NK-92 (cell line): Measurements from ENCODE around the gene ETDC.

Experiments used
- DNase-seq: peaks from one replicate; lab custom pipeline; 2025; ENCODE audit not compliant: unreplicated experiment; lab: John Stamatoyannopoulos, UW

ETDC gene

GRCh38 chrX:135345107-135345589 lies 35.9 kb downstream of the ETDC start:
- DNase-seq, result no peak

DNA sequence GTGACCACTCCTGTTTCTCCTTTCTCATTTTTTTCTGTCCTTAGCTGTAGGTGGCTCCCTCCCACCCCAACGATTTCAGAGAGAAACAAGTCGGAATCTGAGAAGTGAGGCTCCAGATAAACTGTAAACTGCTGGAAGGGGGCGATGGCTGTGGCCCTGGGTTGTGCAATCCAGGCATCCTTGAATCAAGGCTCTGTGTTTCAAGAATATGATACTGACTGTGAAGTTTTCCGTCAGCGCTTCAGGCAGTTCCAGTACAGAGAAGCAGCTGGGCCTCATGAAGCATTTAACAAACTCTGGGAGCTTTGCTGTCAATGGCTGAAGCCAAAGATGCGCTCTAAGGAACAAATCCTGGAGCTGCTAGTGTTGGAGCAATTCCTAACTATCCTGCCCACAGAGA lies 37.7 kb downstream of the ETDC start:
- no peak for DNase-seq

DNA sequence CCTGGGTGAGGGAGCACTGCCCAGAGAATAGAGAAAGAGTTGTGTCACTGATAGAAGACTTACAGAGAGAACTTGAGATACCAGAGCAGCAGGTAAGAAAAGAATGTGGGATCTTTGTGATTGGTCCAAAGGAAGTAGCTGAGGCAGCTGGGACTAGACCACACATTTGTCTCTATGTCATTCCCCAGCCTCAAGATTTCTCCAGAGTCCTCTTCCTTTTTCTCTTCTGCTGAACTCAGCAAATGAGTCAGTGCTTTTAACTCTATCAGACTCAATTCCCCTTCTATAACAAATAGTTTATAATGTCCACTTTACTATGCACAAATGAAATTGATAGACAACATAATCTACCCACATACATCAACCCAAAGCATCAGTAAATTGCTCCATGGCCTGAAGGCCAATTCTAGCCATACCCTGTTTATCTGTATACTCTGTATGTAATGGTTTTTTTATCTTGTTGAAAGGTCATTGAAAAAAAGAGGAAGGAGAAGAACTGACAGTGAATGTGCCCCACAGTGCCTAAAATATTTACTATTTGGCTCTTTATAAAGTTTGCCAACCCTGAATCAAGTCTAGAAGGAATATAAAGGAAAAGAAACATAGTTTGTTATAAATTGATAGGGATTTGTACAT lies 38.2 kb downstream of the ETDC start:
- DNase-seq, result no peak

GRCh38 chrX:135354288-135354687 lies 45.0 kb downstream of the ETDC start:
- DNase-seq, result no peak
